Skeletal muscle tissue (tissue), 4 donors: ENCODE results near the gene GTF2H2C. TPM values are rescaled to one million over a fixed set of nuclear protein-coding genes. Genes with fewer than 3 reads are reported as not detected.
"Not testable (repeated sequence)": the region's sequence is repeated elsewhere in the genome, so short reads cannot be mapped to it uniquely, and the experiment has no call there.

Experiments used
- H3K27ac ChIP-seq: one replicate; pipeline ENCODE4 v1.7.0; 2013; ENCODE audit warnings: mild to moderate bottlenecking, low read depth, low read length, inconsistent platforms
- H3K27me3 ChIP-seq, 3 donors: one replicate each; pipeline ENCODE4 v1.7.0; 2013; ENCODE audit warnings: low read length in 3 of 3; ENCODE audit not compliant: control insufficient read depth in 3 of 3, insufficient read depth in 3 of 3
- H3K36me3 ChIP-seq, 3 donors: one replicate each; pipeline ENCODE4 v1.7.0; 2013; ENCODE audit warnings: low read length in 3 of 3; ENCODE audit not compliant: control insufficient read depth in 3 of 3, insufficient read depth in 3 of 3
- H3K4me1 ChIP-seq, 3 donors: one replicate each; pipeline ENCODE4 v1.7.0; 2013; ENCODE audit warnings: low read length in 3 of 3, mild to moderate bottlenecking in 3 of 3; ENCODE audit not compliant: control insufficient read depth in 3 of 3, insufficient read depth in 3 of 3
- H3K4me3 ChIP-seq, 3 donors: one replicate each; pipeline ENCODE4 v1.7.0; 2013; ENCODE audit warnings: low read length in 3 of 3
- H3K9ac ChIP-seq, 3 donors: one replicate each; pipeline ENCODE4 v1.7.0; 2013; ENCODE audit warnings: low read length in 3 of 3, mild to moderate bottlenecking in 3 of 3, moderate library complexity in 2 of 3, low read depth in 1 of 3
- H3K9me3 ChIP-seq, 3 donors: one replicate each; pipeline ENCODE4 v1.7.0; 2013; ENCODE audit warnings: low read length in 3 of 3; ENCODE audit not compliant: control insufficient read depth in 3 of 3
- total RNA-seq: library from RNA; depleted of rRNA; stranded (reverse); fragments of >200 nt; gene quantifications from one replicate; pipeline ENCODE4 v1.2.3, GENCODE V29; 2014
- donor health status: Osteomylitis.

The GTF2H2C gene
- total RNA-seq, 1 donor from 2014 or later: 39.1 TPM

- H3K9ac ChIP-seq: not testable (repeated sequence)
- peak overlapping the region in 1 of 3 donors; percentile 27 for H3K4me3 ChIP-seq
Observed at GRCh38 chr5:69560587-69561431, 818 bp downstream of the GTF2H2C start.

GRCh38 chr5:69566172-69566571, 6.2 kb downstream of the GTF2H2C start:
- H3K9ac ChIP-seq, H3K4me3 ChIP-seq, H3K36me3 ChIP-seq, H3K27ac ChIP-seq, H3K9me3 ChIP-seq, H3K4me1 ChIP-seq, H3K27me3 ChIP-seq: not testable (repeated sequence)

More at GRCh38 chr5:69560587-69561431, 818 bp downstream of the GTF2H2C start:
- H3K36me3 ChIP-seq, H3K4me1 ChIP-seq, H3K9me3 ChIP-seq, H3K27me3 ChIP-seq, H3K27ac ChIP-seq: not testable (repeated sequence)

- H3K27ac ChIP-seq, H3K4me1 ChIP-seq, H3K9me3 ChIP-seq, H3K4me3 ChIP-seq, H3K27me3 ChIP-seq, H3K36me3 ChIP-seq, H3K9ac ChIP-seq: not testable (repeated sequence)
Observed at GRCh38 chr5:69568072-69568471, 8.1 kb downstream of the GTF2H2C start.

GRCh38 chr5:69583356-69583755, 23.4 kb downstream of the GTF2H2C start:
- H3K4me1 ChIP-seq, H3K27me3 ChIP-seq, H3K27ac ChIP-seq, H3K36me3 ChIP-seq, H3K9ac ChIP-seq, H3K4me3 ChIP-seq, H3K9me3 ChIP-seq: not testable (repeated sequence)

- H3K36me3 ChIP-seq, H3K4me3 ChIP-seq, H3K4me1 ChIP-seq, H3K27me3 ChIP-seq, H3K9ac ChIP-seq, H3K9me3 ChIP-seq, H3K27ac ChIP-seq: not testable (repeated sequence)
Observed at GRCh38 chr5:69596114-69596840, 36.3 kb downstream of the GTF2H2C start.

- H3K4me1 ChIP-seq, H3K27me3 ChIP-seq, H3K9me3 ChIP-seq, H3K4me3 ChIP-seq, H3K36me3 ChIP-seq, H3K9ac ChIP-seq, H3K27ac ChIP-seq: not testable (repeated sequence)
Observed at GRCh38 chr5:69601947-69602346, 42.0 kb downstream of the GTF2H2C start.

GRCh38 chr5:69606839-69607238, 46.8 kb downstream of the GTF2H2C start:
- not testable (repeated sequence) for H3K27ac ChIP-seq, H3K9me3 ChIP-seq, H3K4me1 ChIP-seq, H3K4me3 ChIP-seq, H3K9ac ChIP-seq, H3K27me3 ChIP-seq, H3K36me3 ChIP-seq

GRCh38 chr5:69607750-69608149, 47.8 kb downstream of the GTF2H2C start:
- H3K9me3 ChIP-seq, H3K27ac ChIP-seq, H3K9ac ChIP-seq, H3K4me1 ChIP-seq, H3K27me3 ChIP-seq, H3K4me3 ChIP-seq, H3K36me3 ChIP-seq: not testable (repeated sequence)

GRCh38 chr5:69608861-69609496, 49.0 kb downstream of the GTF2H2C start:
- not testable (repeated sequence) for H3K9me3 ChIP-seq, H3K9ac ChIP-seq, H3K4me3 ChIP-seq, H3K4me1 ChIP-seq, H3K36me3 ChIP-seq, H3K27me3 ChIP-seq, H3K27ac ChIP-seq

- not testable (repeated sequence) for H3K27me3 ChIP-seq
Observed at GRCh38 chr5:69614843-69615242, 54.9 kb downstream of the GTF2H2C start.

More at GRCh38 chr5:69614843-69615242, 54.9 kb downstream of the GTF2H2C start:
- H3K36me3 ChIP-seq, H3K4me3 ChIP-seq, H3K9ac ChIP-seq, H3K27ac ChIP-seq, H3K9me3 ChIP-seq, H3K4me1 ChIP-seq: not testable (repeated sequence)
